HUDEP-2 (cell line): Measurements from ENCODE around the gene GNL1.

Experiments
- DNase-seq, 76 experiments: peaks; one replicate each; lab custom pipeline; 2025; ENCODE audit not compliant: unreplicated experiment in 76 of 76; lab: John Stamatoyannopoulos, UW

The GNL1 gene, protein sequence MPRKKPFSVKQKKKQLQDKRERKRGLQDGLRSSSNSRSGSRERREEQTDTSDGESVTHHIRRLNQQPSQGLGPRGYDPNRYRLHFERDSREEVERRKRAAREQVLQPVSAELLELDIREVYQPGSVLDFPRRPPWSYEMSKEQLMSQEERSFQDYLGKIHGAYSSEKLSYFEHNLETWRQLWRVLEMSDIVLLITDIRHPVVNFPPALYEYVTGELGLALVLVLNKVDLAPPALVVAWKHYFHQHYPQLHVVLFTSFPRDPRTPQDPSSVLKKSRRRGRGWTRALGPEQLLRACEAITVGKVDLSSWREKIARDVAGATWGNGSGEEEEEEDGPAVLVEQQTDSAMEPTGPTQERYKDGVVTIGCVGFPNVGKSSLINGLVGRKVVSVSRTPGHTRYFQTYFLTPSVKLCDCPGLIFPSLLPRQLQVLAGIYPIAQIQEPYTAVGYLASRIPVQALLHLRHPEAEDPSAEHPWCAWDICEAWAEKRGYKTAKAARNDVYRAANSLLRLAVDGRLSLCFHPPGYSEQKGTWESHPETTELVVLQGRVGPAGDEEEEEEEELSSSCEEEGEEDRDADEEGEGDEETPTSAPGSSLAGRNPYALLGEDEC

GRCh38 chr6:30556066-30556905 lies at the start of gene GNL1:
Gene GNL1 (minus strand): TSS chr6:30556489. CDS start chr6:30556203, 286 bp downstream.
- DNase-seq: peak in 75 of 76 experiments; percentile 70 to 100 (median 92)

- no peak for DNase-seq
Measured at GRCh38 chr6:30603961-30604360, 47.7 kb upstream of the GNL1 start.

- no peak for DNase-seq
Measured at GRCh38 chr6:30601815-30602641, 45.7 kb upstream of the GNL1 start.

DNA sequence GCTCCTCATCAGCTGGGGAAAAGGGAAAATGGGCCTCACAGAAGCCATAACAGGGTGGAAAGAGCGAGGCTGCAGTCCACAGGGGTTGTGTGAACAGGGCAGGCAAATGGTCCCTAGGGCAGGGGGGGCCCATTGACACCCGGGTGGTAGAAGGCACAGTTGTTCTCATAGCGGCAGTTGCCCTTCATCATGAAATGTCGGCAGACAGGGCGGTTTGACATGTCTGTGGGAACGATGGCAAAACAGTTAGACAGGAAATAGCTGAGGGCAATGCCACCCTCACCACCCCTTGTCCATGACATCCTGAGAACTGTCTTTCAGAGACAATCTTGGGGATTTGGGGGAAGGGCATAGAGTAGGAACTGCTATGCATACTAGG lies 45.1 kb upstream of the GNL1 start:
- DNase-seq: no peak

DNA sequence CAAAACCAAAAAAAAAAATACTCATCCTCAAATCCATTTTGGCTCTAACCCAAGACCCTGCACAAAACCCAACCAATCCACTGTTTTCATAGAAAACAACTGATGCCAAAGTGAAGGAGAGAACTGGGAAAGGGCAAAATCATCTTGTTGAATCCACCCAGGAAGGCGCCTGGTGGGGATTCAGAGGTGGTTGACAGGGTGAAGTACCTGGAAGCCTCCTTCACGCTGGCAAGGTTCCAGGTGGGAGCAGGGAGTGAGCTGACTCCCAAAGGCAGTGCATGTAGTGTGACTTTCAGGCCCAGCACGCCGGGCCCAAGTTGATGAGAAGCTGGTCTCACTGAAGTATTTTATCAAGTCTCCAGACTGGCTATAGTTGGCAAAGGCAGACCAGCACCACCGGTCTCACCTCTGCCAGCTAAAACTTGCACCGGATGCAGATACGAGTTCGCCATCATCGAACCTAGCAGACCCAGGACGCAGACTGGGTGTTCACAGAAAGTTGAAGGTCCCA lies 44.2 kb upstream of the GNL1 start:
- DNase-seq: peak in 1 of 76 experiments; percentile 31

GRCh38 chr6:30599625-30600324 lies 43.5 kb upstream of the GNL1 start:
- DNase-seq: no peak

DNA sequence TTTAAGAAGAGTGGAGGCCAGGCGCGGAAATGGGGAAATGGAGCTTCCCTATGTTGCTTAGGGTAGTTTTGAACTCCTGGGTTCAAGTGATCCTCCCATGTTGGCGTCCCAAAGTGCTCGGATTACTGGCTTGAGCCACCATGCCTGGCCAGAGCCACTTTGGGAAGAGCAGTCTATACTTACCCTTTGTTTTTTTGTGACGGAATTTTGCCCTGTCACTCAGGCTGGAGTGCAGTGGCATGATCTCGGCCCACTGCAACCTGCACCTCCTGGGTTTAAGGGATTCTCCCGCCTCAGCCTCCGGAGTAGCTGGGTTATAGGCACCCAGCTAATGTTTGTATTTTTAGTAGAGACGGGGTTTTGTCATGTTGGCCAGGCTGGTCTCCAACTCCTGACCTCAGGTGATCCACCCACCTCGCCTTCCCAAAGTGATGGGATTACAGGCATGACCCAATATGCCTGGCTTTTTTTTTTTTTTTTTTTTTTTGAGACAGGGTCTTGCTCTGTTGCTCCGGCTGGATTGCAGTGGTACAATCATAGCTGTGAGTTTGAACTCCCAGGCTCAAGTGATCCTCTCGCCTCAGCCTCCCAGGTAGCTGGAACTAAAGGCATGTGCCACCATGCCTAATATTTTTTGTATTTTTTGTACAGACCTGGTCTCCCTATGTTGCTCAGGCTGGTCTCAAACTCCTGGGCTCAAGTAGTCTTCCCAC lies 42.8 kb upstream of the GNL1 start:
- DNase-seq: no peak

GRCh38 chr6:30597315-30598144 lies 41.2 kb upstream of the GNL1 start:
- peak in 72 of 76 experiments; percentile 11 to 89 (median 69) for DNase-seq

DNA sequence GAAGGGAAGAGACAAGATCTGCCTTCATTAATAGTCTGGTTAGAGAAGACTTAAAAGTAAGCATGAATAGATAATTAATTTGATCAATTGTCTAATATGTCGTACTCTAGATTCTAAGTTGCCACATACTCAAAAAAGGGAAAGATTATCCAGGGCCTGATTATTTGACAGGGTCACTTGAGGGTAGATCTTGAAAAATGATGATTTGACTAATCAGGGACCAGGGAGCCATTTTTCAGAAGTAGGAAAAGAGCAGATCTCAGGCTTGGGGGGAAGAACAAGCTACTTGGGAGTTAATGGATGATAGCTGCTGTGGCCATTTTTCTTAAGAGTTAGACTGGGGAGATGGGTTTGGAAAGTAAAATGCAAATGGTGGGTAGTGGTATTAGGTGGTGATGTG lies 36.0 kb upstream of the GNL1 start:
- DNase-seq: no peak

DNA sequence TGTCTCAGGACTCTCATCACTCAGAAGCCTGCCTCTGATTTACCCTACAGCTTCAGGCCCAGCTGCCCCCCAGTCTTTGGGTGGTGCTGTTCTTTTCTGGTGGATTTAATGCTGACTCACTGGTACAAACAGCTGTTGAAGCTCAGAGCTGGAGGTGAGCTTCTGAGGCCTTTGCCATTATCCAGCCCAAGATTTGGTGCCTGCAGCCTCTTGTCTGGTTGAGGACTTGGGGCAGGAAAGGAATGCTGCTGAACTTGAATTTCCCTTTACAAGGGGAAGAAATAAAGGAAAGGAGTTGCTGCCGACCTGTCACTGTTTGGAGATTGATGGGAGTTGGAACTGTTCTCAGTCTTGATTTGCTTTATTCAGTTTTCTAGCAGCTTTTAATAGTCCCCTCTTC lies 34.7 kb upstream of the GNL1 start:
- DNase-seq: peak in 1 of 76 experiments; percentile 13

DNA sequence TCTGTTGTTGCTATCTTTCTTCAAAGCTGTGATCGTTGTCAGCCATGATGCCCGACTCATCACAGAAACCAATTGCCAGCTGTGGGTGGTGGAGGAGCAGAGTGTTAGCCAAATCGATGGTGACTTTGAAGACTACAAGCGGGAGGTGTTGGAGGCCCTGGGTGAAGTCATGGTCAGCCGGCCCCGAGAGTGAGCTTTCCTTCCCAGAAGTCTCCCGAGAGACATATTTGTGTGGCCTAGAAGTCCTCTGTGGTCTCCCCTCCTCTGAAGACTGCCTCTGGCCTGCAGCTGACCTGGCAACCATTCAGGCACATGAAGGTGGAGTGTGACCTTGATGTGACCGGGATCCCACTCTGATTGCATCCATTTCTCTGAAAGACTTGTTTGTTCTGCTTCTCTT lies 34.2 kb upstream of the GNL1 start:
- no peak for DNase-seq

DNA sequence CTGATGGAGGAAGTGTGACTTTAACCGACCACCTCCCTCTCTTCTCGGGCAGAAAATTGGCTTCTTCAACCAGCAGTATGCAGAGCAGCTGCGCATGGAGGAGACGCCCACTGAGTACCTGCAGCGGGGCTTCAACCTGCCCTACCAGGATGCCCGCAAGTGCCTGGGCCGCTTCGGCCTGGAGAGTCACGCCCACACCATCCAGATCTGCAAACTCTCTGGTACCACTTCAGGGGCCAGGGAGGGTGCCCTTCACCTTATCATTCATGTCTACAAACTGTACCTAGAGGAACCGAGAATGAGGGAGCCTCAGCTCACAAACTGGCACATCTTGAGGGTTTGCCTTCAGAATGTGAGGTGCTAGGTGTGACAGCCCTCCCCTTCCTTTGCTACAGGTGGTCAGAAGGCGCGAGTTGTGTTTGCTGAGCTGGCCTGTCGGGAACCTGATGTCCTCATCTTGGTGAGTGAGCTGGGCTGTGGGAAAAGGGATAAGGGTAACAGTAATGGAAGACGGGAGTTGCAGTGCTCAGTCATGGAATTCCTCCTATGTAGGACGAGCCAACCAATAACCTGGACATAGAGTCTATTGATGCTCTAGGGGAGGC lies 33.6 kb upstream of the GNL1 start:
- DNase-seq: no peak

- no peak for DNase-seq
Measured at GRCh38 chr6:30583921-30584320, 27.6 kb upstream of the GNL1 start.

- DNase-seq: no peak
Measured at GRCh38 chr6:30578051-30578450, 21.8 kb upstream of the GNL1 start.

DNA sequence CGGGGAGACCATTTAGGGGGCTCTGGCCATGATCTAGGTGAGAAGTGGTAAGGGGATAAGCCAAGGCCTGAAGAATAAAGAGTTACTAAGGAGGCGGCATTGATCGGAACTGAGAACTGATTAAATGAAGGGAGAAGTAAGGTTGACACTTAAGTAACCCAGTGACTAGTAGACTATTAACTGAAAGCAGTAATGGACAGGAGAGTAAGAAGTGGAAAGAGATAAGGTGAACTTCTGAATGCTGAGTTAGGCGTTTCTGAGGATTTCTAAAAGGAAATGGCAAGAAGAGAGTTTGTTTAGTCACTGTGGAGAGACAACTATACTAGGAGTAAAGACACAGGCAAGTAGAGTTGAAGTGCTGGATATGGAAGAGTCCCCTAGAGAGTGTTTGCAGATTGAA lies 16.8 kb upstream of the GNL1 start:
- DNase-seq: no peak

- no peak for DNase-seq
Measured at GRCh38 chr6:30572148-30572547, 15.9 kb upstream of the GNL1 start.

GRCh38 chr6:30571762-30572082 lies 15.4 kb upstream of the GNL1 start:
- DNase-seq: no peak
